A549 (cell line): Measurements from ENCODE around the gene PROK2. TPM values are rescaled to one million over a fixed set of nuclear protein-coding genes. Genes with fewer than 3 reads are reported as not detected.

Source experiments
- ATAC-seq, 2 experiments: fragments of 200-7000 bp in 1 of 2; fragments of >200 bp in 1 of 2; cut with Nextera tagmentation in 1 of 2; cut with Tn5 transposase in 1 of 2; 3 replicates each; pipeline versions ENCODE4 v1.8.0 to v1.9.1; 2018 to 2020; ENCODE audit warnings: mild to moderate bottlenecking in 1 of 2, moderate library complexity in 1 of 2
- CTCF ChIA-PET: fragments of 300-600 bp; sonication (Branson Sonifier 250); formaldehyde crosslinking; extraction: SDS; loops from one replicate; lab custom pipeline; 2021; ENCODE audit warnings: antibody characterized with exemption, inconsistent platforms; lab: Yijun Ruan, JAX
- POLR2A ChIA-PET: fragments of 350-600 bp; formaldehyde crosslinking; extraction: SDS; loops from one replicate; lab custom pipeline; 2021; ENCODE audit warnings: antibody characterized with exemption, inconsistent platforms; lab: Yijun Ruan, JAX
- DNase-seq, 2 experiments: peaks; one replicate each; pipeline versions ENCODE4 v3.0.0 to v3.0.0-alpha.2; 2011 to 2016; ENCODE audit warnings: low read depth in 1 of 2, low spot score in 1 of 2
- FAIRE-seq: peaks from 2 replicates; lab custom pipeline; 2011; peaks lifted over from hg19 to GRCh38; lab: Jason Lieb, UNC
- H3K27ac ChIP-seq, 2 experiments: fragments of >200 bp; sonication (Bioruptor Twin); formaldehyde crosslinking; 3 replicates each; pipeline ENCODE4 v1.5.1; 2016 to 2017
- H3K4me1 ChIP-seq: fragments of >200 bp; sonication (Bioruptor Twin); formaldehyde crosslinking; 3 replicates; pipeline ENCODE4 v1.6.1; 2016
- H3K4me2 ChIP-seq: fragments of >200 bp; sonication (Bioruptor Twin); formaldehyde crosslinking; 3 replicates; pipeline ENCODE4 v1.6.1; 2016
- H3K4me3 ChIP-seq: fragments of >200 bp; sonication (Bioruptor Twin); formaldehyde crosslinking; 3 replicates; pipeline ENCODE4 v1.5.1; 2016
- H3K9me3 ChIP-seq: fragments of >200 bp; sonication (Bioruptor Twin); formaldehyde crosslinking; 3 replicates; pipeline ENCODE4 v1.6.1; 2016
- BHLHE40 ChIP-seq: IDR thresholded peaks from 2 replicates; pipeline ENCODE4 v1.6.1; 2012; ENCODE audit warnings: low read depth, low read length, inconsistent platforms
- CHD2 ChIP-seq: fragments of 150-350 bp; IDR thresholded peaks from 2 replicates; pipeline ENCODE4 v1.6.1; 2014; ENCODE audit warnings: low read length; ENCODE audit not compliant: partially characterized antibody
- EHMT2 ChIP-seq: fragments of 200-600 bp; sonication (generic); IDR thresholded peaks from 2 replicates; pipeline ENCODE4 v1.6.1; 2016; ENCODE audit warnings: antibody characterized with exemption, low read depth, mild to moderate bottlenecking, moderate library complexity
- GATA3 ChIP-seq: IDR thresholded peaks from 2 replicates; pipeline ENCODE4 v1.6.1; 2012; ENCODE audit warnings: borderline replicate concordance
- HDAC2 ChIP-seq: fragments of 200-600 bp; sonication (generic); IDR thresholded peaks from 2 replicates; pipeline ENCODE4 v1.6.1; 2016
- HES2 ChIP-seq: fragments of >200 bp; sonication (Bioruptor Twin); formaldehyde crosslinking; IDR thresholded peaks from 2 replicates; pipeline ENCODE4 v1.6.1; 2016
- HMGXB4 ChIP-seq: fragments of 250-450 bp; sonication (Bioruptor Pico); IDR thresholded peaks from 2 replicates; pipeline ENCODE4 v1.5.0; 2021; ENCODE audit warnings: mild to moderate bottlenecking, moderate library complexity, borderline replicate concordance
- KDM1A ChIP-seq: fragments of 200-600 bp; sonication (generic); IDR thresholded peaks from 2 replicates; pipeline ENCODE4 v1.6.1; 2016; ENCODE audit warnings: low read depth, mild to moderate bottlenecking
- MAZ ChIP-seq: fragments of 150-350 bp; IDR thresholded peaks from 2 replicates; pipeline ENCODE4 v1.6.1; 2014; ENCODE audit warnings: antibody characterized with exemption, low read depth, low read length, borderline replicate concordance
- NFE2L2 ChIP-seq: fragments of 150-350 bp; conservative IDR thresholded peaks from 2 replicates; pipeline ENCODE4 v1.6.1; 2014; ENCODE audit warnings: low read length
- PBX3 ChIP-seq: IDR thresholded peaks from 2 replicates; pipeline ENCODE4 v1.6.1; 2012
- PHF8 ChIP-seq: fragments of 200-600 bp; sonication (generic); IDR thresholded peaks from 2 replicates; pipeline ENCODE4 v1.6.1; 2016; ENCODE audit warnings: low read depth, mild to moderate bottlenecking, antibody characterized with exemption, moderate library complexity, borderline replicate concordance
- POLR2A ChIP-seq: IDR thresholded peaks from 2 replicates; pipeline ENCODE4 v1.6.1; 2012; ENCODE audit warnings: mild to moderate bottlenecking, low read length
- RAD21 ChIP-seq, 2 experiments: fragments of >200 bp in 1 of 2; sonication (Bioruptor Twin) in 1 of 2; formaldehyde crosslinking in 1 of 2; IDR thresholded peaks in 1 of 2; conservative IDR thresholded peaks in 1 of 2; 2 replicates in 1 of 2; 3 replicates in 1 of 2; pipeline ENCODE4 v1.6.1; 2012 to 2018; ENCODE audit warnings: inconsistent platforms in 1 of 2
- RCOR1 ChIP-seq: fragments of 150-350 bp; IDR thresholded peaks from 2 replicates; pipeline ENCODE4 v1.6.1; 2014; ENCODE audit warnings: antibody characterized with exemption, low read length, low read depth
- RNF2 ChIP-seq: fragments of 200-600 bp; sonication (generic); IDR thresholded peaks from 2 replicates; pipeline ENCODE4 v1.6.1; 2016; ENCODE audit warnings: low read depth, mild to moderate bottlenecking, antibody characterized with exemption, moderate library complexity, borderline replicate concordance
- TFCP2L1 ChIP-seq: fragments of 250-450 bp; sonication (Bioruptor Pico); IDR thresholded peaks from 2 replicates; pipeline ENCODE4 v1.5.0; 2021; ENCODE audit warnings: mild to moderate bottlenecking
- TP53 ChIP-seq: fragments of 250-450 bp; sonication (Bioruptor Pico); IDR thresholded peaks from 2 replicates; pipeline ENCODE4 v1.5.0; 2021; ENCODE audit warnings: mild to moderate bottlenecking, moderate library complexity
- USF2 ChIP-seq: fragments of 450-650 bp; IDR thresholded peaks from 2 replicates; pipeline ENCODE4 v1.6.1; 2014; ENCODE audit warnings: antibody characterized with exemption
- ZNF302 ChIP-seq: fragments of 250-450 bp; sonication (Bioruptor Pico); IDR thresholded peaks from 2 replicates; pipeline ENCODE4 v1.9.0; 2021; ENCODE audit warnings: inconsistent platforms, mild to moderate bottlenecking, moderate library complexity
- ZSCAN20 ChIP-seq: fragments of 250-450 bp; sonication (Bioruptor Pico); IDR thresholded peaks from 2 replicates; pipeline ENCODE4 v1.8.0; 2022; ENCODE audit warnings: mild to moderate bottlenecking, moderate library complexity
- WGBS: methylation state at CpG from one replicate; pipeline ENCODE4 v1.1.6; 2017; ENCODE audit errors: missing lambda C conversion rate; 5-methylcytosine and 5-hydroxymethylcytosine counted together
- polyA plus RNA-seq, 4 experiments: library from polyadenylated mRNA; depleted of rRNA in 3 of 4; stranded (reverse); fragments of >200 nt; fragmentation: RNase III in 1 of 4; extraction: RNeasy Plus Mini Kit Qiagen cat#74134 plus additional on column Dnase treatment in 1 of 4; gene quantifications; 2 replicates in 3 of 4; 3 replicates in 1 of 4; pipeline ENCODE4 v1.2.3, GENCODE V29; 2011 to 2017
- TF ChIP-seq, protein P1 (sequence below): fragments of 150-350 bp; IDR thresholded peaks from 2 replicates; pipeline ENCODE4 v1.6.1; 2014; ENCODE audit warnings: low read depth, mild to moderate bottlenecking, low read length
- TF ChIP-seq, protein P2 (sequence below): IDR thresholded peaks from 2 replicates; pipeline ENCODE4 v1.6.1; 2012; ENCODE audit warnings: low read depth, borderline replicate concordance
- TF ChIP-seq, protein P3 (sequence below): fragments of 200-600 bp; sonication (generic); IDR thresholded peaks from 2 replicates; pipeline ENCODE4 v1.6.1; 2016; ENCODE audit warnings: antibody characterized with exemption, mild to moderate bottlenecking, moderate library complexity

Gene PROK2
- polyA plus RNA-seq, 2 of the 4 experiments (the other 2 are of a cell fraction) = not detected

DNA sequence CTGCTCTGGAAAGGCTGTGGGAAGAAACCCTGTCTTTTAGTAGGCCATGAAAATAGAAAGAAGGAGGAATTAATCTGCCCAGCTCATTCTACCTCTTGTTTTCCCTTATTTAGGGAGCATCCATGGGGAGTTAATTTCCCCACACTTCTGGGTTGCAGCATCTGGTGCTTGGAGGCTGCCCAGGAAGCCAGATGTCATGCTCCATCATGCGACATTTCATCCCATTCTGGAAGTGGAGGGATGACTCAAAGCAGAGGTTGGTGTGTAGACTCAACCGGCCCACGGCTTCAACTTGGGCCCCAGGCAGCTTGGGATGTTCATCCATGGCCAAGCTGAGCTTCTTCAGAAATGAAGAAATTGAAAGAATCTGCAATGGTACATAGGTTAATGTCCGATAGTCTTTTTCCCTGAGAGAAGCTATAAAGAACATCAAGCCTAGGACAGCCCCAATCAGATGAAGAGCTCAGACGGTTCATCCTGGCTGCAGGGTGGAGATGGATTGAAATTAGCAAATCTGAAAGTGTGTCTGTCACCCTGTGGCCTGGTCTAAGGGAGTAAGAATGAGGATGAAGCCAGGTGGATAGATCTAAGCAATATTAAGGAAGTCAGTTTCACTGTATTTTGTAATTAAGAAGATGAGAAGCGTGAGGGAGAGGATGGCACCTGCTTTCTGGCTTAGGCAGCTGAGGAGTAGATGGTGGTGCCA is 24.5 kb upstream of the PROK2 start (continued):
- TF ChIP-seq, protein P1, sequence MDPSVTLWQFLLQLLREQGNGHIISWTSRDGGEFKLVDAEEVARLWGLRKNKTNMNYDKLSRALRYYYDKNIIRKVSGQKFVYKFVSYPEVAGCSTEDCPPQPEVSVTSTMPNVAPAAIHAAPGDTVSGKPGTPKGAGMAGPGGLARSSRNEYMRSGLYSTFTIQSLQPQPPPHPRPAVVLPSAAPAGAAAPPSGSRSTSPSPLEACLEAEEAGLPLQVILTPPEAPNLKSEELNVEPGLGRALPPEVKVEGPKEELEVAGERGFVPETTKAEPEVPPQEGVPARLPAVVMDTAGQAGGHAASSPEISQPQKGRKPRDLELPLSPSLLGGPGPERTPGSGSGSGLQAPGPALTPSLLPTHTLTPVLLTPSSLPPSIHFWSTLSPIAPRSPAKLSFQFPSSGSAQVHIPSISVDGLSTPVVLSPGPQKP = no peak
- TF ChIP-seq RAD21 (conservative IDR thresholded peaks at IDR 0.05 in 1 of 2, IDR thresholded peaks at IDR 0.05 in 1 of 2) = no peak
- TF ChIP-seq HMGXB4 = no peak

DNA sequence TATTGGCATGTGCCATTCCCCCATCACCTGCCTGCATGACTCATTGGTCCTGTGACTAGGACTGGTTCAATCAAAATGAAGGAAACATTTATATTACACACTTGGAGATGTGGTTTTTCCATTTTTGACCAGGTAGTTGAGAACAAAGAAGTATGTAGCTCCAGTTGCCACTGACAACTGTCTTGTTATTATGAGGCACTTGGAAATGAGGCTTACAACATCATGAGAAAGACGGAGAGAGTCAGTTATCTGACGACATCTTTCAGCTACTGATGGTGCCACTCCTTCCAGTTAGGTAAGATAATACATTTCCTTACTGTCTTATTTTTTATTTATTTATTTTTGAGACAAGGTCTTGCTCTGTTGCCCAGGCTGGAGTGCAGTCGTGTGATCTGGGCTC is 21.8 kb upstream of the PROK2 start:
- TF ChIP-seq ZNF302 (no peak), TFCP2L1 (CRISPR knock-in tag) (no peak), EHMT2 (no peak), HES2 (no peak), BHLHE40 (no peak), RNF2 (no peak), PBX3 (no peak), GATA3 (no peak), KDM1A (no peak)
- TF ChIP-seq, protein P2, sequence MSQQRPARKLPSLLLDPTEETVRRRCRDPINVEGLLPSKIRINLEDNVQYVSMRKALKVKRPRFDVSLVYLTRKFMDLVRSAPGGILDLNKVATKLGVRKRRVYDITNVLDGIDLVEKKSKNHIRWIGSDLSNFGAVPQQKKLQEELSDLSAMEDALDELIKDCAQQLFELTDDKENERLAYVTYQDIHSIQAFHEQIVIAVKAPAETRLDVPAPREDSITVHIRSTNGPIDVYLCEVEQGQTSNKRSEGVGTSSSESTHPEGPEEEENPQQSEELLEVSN = no peak
- Histone ChIP-seq H3K4me3 (no peak overlapping the region), H3K4me2 (no peak overlapping the region), H3K27ac (no peak overlapping the region), H3K4me1 (no peaks in the 10 kb centered on the region), H3K9me3 (no peaks in the 10 kb centered on the region)
- ChIA-PET POLR2A (no interaction called here), CTCF (no interaction called here)
- WGBS = 27% methylated on average over 3 of the region's 3 CpGs
- ATAC-seq (no peak), FAIRE-seq (no peak), DNase-seq (no peak)

DNA sequence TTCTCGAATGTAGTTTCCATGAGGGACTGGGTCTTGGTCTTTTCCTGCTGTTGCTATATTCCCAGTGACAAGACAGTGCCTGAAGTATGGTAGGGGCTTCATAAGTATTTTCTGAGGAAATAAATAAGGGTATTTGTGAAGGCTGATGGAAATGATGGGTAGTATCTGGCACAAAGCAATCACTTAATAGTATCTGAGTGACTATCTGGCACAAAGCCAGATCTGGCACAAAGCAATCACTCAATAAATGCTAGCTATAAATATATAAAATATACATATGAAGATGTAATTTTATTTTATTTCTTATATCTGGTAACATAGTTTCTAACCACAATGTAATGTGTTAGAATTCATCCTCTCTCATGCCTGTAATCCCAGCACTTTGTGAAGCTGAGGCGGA is 20.7 kb upstream of the PROK2 start:
- no peak for DNase-seq
- Histone ChIP-seq H3K9me3 (no peaks in the 10 kb centered on the region), H3K4me2 (no peak overlapping the region), H3K4me3 (no peak overlapping the region), H3K27ac (no peak overlapping the region), H3K4me1 (no peaks in the 10 kb centered on the region)
- CTCF ChIA-PET = no interaction called here
- 54% methylated on average over 2 of the region's 2 CpGs for whole genome bisulfite sequencing
- POLR2A ChIA-PET = no interaction called here
- ATAC-seq = no peak
- no peak for FAIRE-seq
- TF ChIP-seq RCOR1 (no peak), USF2 (no peak), PHF8 (no peak), POLR2A (no peak), TFCP2L1 (CRISPR knock-in tag) (no peak), NFE2L2 (no peak), TP53 (CRISPR knock-in tag) (no peak), HES2 (no peak), MAZ (no peak), CHD2 (no peak), HDAC2 (no peak), ZSCAN20 (CRISPR knock-in tag) (no peak)
- TF ChIP-seq, protein P3, sequence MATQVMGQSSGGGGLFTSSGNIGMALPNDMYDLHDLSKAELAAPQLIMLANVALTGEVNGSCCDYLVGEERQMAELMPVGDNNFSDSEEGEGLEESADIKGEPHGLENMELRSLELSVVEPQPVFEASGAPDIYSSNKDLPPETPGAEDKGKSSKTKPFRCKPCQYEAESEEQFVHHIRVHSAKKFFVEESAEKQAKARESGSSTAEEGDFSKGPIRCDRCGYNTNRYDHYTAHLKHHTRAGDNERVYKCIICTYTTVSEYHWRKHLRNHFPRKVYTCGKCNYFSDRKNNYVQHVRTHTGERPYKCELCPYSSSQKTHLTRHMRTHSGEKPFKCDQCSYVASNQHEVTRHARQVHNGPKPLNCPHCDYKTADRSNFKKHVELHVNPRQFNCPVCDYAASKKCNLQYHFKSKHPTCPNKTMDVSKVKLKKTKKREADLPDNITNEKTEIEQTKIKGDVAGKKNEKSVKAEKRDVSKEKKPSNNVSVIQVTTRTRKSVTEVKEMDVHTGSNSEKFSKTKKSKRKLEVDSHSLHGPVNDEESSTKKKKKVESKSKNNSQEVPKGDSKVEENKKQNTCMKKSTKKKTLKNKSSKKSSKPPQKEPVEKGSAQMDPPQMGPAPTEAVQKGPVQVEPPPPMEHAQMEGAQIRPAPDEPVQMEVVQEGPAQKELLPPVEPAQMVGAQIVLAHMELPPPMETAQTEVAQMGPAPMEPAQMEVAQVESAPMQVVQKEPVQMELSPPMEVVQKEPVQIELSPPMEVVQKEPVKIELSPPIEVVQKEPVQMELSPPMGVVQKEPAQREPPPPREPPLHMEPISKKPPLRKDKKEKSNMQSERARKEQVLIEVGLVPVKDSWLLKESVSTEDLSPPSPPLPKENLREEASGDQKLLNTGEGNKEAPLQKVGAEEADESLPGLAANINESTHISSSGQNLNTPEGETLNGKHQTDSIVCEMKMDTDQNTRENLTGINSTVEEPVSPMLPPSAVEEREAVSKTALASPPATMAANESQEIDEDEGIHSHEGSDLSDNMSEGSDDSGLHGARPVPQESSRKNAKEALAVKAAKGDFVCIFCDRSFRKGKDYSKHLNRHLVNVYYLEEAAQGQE = no peak
- TF ChIP-seq, protein P2 = no peak
